IMR-90 (cell line): Measurements from ENCODE around the gene PELI1. TPM values are rescaled to one million over a fixed set of nuclear protein-coding genes. Genes with fewer than 3 reads are reported as not detected.
"Not testable (repeated sequence)": the region's sequence is repeated elsewhere in the genome, so short reads cannot be mapped to it uniquely, and the experiment has no call there.

Experiments used
- ATAC-seq: fragments of 200-7000 bp; cut with Tn5 transposase; 2 replicates; pipeline ENCODE4 v1.9.1; 2020; ENCODE audit warnings: low read depth, mild to moderate bottlenecking, moderate library complexity
- BruUV-seq: library from RNA; stranded (reverse); fragments of 400-500 nt; replicated peaks from 2 replicates; lab custom pipeline; 2021; lab: Mats Ljungman, UMichigan
- CTCF ChIA-PET: fragments of 300-600 bp; formaldehyde crosslinking; extraction: SDS; loops from one replicate; lab custom pipeline; 2021; ENCODE audit warnings: antibody characterized with exemption; lab: Yijun Ruan, JAX
- POLR2A ChIA-PET: fragments of 300-600 bp; sonication (Branson Sonifier 250); formaldehyde crosslinking; loops from one replicate; lab custom pipeline; 2022; ENCODE audit warnings: antibody characterized with exemption; ENCODE audit not compliant: unreplicated experiment; lab: Charles Lee
- DNase-seq: peaks from one replicate; pipeline ENCODE4 v3.0.0; 2013
- H2AFZ ChIP-seq: replicated peaks from 2 replicates; pipeline ENCODE3; 2013; ENCODE audit warnings: low read length, mild to moderate bottlenecking; ENCODE audit not compliant: poor library complexity
- H2AK5ac ChIP-seq: 2 replicates; pipeline ENCODE4 v1.6.1; 2013; ENCODE audit warnings: low read depth, low read length, inconsistent platforms
- H2AK9ac ChIP-seq: replicated peaks from 2 replicates; pipeline ENCODE3; 2013; ENCODE audit warnings: mild to moderate bottlenecking, low read depth, low read length, moderate library complexity; ENCODE audit not compliant: poor library complexity
- H2BK120ac ChIP-seq: 2 replicates; pipeline ENCODE4 v1.6.1; 2013; ENCODE audit warnings: low read depth, low read length, inconsistent platforms
- H2BK15ac ChIP-seq: 3 replicates; pipeline ENCODE4 v1.6.1; 2013; ENCODE audit warnings: low read depth, low read length, inconsistent platforms
- H2BK20ac ChIP-seq: 2 replicates; pipeline ENCODE4 v1.6.1; 2013; ENCODE audit warnings: low read depth, mild to moderate bottlenecking, inconsistent platforms, low read length, moderate library complexity
- H2BK5ac ChIP-seq: 2 replicates; pipeline ENCODE4 v1.6.1; 2013; ENCODE audit warnings: mild to moderate bottlenecking, low read depth, low read length, inconsistent platforms; ENCODE audit not compliant: poor library complexity, severe bottlenecking
- H3K14ac ChIP-seq: replicated peaks from 2 replicates; pipeline ENCODE4 v1.6.1; 2013; ENCODE audit warnings: low read depth, low read length, inconsistent platforms
- H3K18ac ChIP-seq: 2 replicates; pipeline ENCODE4 v1.6.1; 2013; ENCODE audit warnings: low read depth, low read length, control low read depth
- H3K23ac ChIP-seq: 2 replicates; pipeline ENCODE4 v1.6.1; 2013; ENCODE audit warnings: low read depth, low read length, inconsistent platforms
- H3K27ac ChIP-seq: 2 replicates; pipeline ENCODE4 v1.5.1; 2013; ENCODE audit warnings: mild to moderate bottlenecking, control low read depth, low read length; ENCODE audit not compliant: insufficient read depth
- H3K27me3 ChIP-seq: 2 replicates; pipeline ENCODE4 v1.6.1; 2013; ENCODE audit warnings: low read length; ENCODE audit not compliant: control insufficient read depth, insufficient read depth
- H3K36me3 ChIP-seq: 2 replicates; pipeline ENCODE4 v1.6.1; 2013; ENCODE audit warnings: low read length, mixed read lengths; ENCODE audit not compliant: control insufficient read depth, insufficient read depth
- H3K4ac ChIP-seq: 2 replicates; pipeline ENCODE4 v1.6.1; 2013; ENCODE audit warnings: low read depth, low read length, inconsistent platforms
- H3K4me1 ChIP-seq: 2 replicates; pipeline ENCODE4 v1.6.1; 2013; ENCODE audit warnings: low read length, mixed read lengths; ENCODE audit not compliant: control insufficient read depth, insufficient read depth
- H3K4me2 ChIP-seq: 2 replicates; pipeline ENCODE4 v1.6.1; 2013; ENCODE audit warnings: low read depth, mild to moderate bottlenecking, control low read depth, low read length, moderate library complexity
- H3K4me3 ChIP-seq: 2 replicates; pipeline ENCODE4 v1.5.1; 2013; ENCODE audit warnings: low read depth, mild to moderate bottlenecking, control low read depth, low read length, moderate library complexity; ENCODE audit not compliant: insufficient read depth
- H3K56ac ChIP-seq: 2 replicates; pipeline ENCODE4 v1.6.1; 2013; ENCODE audit warnings: low read length, inconsistent platforms; ENCODE audit not compliant: insufficient read depth; ENCODE audit errors: extremely low read depth
- H3K79me1 ChIP-seq, 2 experiments: 2 replicates each; pipeline ENCODE4 v1.6.1; 2013; ENCODE audit warnings: low read length in 2 of 2, inconsistent platforms in 1 of 2, low read depth in 1 of 2
- H3K9ac ChIP-seq: 2 replicates; pipeline ENCODE4 v1.6.1; 2013; ENCODE audit warnings: low read depth, low read length, control low read depth
- H3K9me1 ChIP-seq: 2 replicates; pipeline ENCODE4 v1.6.1; 2013; ENCODE audit warnings: low read length, inconsistent platforms; ENCODE audit not compliant: insufficient read depth
- H3K9me3 ChIP-seq: 2 replicates; pipeline ENCODE4 v1.6.1; 2013; ENCODE audit warnings: low read length; ENCODE audit not compliant: control insufficient read depth, insufficient read depth
- H4K20me1 ChIP-seq: 2 replicates; pipeline ENCODE4 v1.6.1; 2013; ENCODE audit warnings: low read length, inconsistent platforms; ENCODE audit not compliant: insufficient read depth
- H4K5ac ChIP-seq: 2 replicates; pipeline ENCODE4 v1.6.1; 2013; ENCODE audit warnings: mild to moderate bottlenecking, low read depth, low read length, control low read depth
- H4K8ac ChIP-seq, 2 experiments: 2 replicates each; pipeline ENCODE4 v1.6.1; 2013; ENCODE audit warnings: low read depth in 2 of 2, low read length in 2 of 2, control low read depth in 1 of 2, inconsistent platforms in 1 of 2
- H4K91ac ChIP-seq: 2 replicates; pipeline ENCODE4 v1.6.1; 2013; ENCODE audit warnings: low read depth, low read length, inconsistent platforms; ENCODE audit not compliant: insufficient read depth
- WGBS, 2 experiments: methylation state at CpG; one replicate each; pipeline versions ENCODE4 v1.1.5 to v1.1.7; 2013; ENCODE audit warnings: missing lambda C conversion rate in 2 of 2; ENCODE audit not compliant: insufficient read length in 1 of 2; ENCODE audit errors: extremely low coverage in 2 of 2; 5-methylcytosine and 5-hydroxymethylcytosine counted together
- dilution Hi-C: fragments of 300-500 bp; cut with HindIII; formaldehyde crosslinking; loops from one replicate; pipeline ENCODE4 v1.14.3; 2018; ENCODE audit warnings: low sequenced_read_pairs; ENCODE audit not compliant: unreplicated experiment
- in situ Hi-C: fragments of 300-500 bp; cut with MboI; formaldehyde crosslinking; loops from 3 replicates; pipeline ENCODE4 v1.14.3; 2019; ENCODE audit warnings: low sequenced_read_pairs, inconsistent platforms, mixed read lengths
- intact Hi-C: fragments of 100-400 bp; cut with micrococcal nuclease; formaldehyde crosslinking; loops from 2 replicates; pipeline ENCODE4 v1.10.0; 2022
- polyA plus RNA-seq, 3 experiments: library from polyadenylated mRNA; depleted of rRNA; stranded (reverse); fragments of >200 nt; gene quantifications; 2 replicates each; pipeline ENCODE4 v1.2.3, GENCODE V29; 2012; ENCODE audit warnings: low replicate concordance in 1 of 3
- total RNA-seq: library from RNA; depleted of rRNA; stranded (reverse); fragments of >200 nt; gene quantifications from 2 replicates; pipeline ENCODE4 v1.2.3, GENCODE V29; 2012

PELI1 gene
- total and polyA plus RNA-seq, 2 of the 4 experiments (the other 2 are of a cell fraction) = 2.2 to 2.5 TPM

GRCh38 chr2:64102736-64103135 is 41.5 kb downstream of the PELI1 start:
- H2BK5ac ChIP-seq, H3K4ac ChIP-seq, in situ Hi-C loops, H3K27me3 ChIP-seq, H2AFZ ChIP-seq, H4K20me1 ChIP-seq, H2BK20ac ChIP-seq, H3K23ac ChIP-seq, CTCF ChIA-PET, H3K18ac ChIP-seq, H3K9me3 ChIP-seq, H4K5ac ChIP-seq, H3K27ac ChIP-seq, H2BK120ac ChIP-seq, H2AK9ac ChIP-seq, DNase-seq, H3K56ac ChIP-seq, H3K9ac ChIP-seq, H3K14ac ChIP-seq, H3K36me3 ChIP-seq, H2AK5ac ChIP-seq, BruUV-seq, H2BK15ac ChIP-seq, POLR2A ChIA-PET, H4K91ac ChIP-seq, ATAC-seq, H3K9me1 ChIP-seq, H3K4me3 ChIP-seq, dilution Hi-C loops, H3K4me2 ChIP-seq, H4K8ac ChIP-seq, intact Hi-C loops, H3K4me1 ChIP-seq, H3K79me1 ChIP-seq: not testable (repeated sequence)
- WGBS, 2 experiments = 84% methylated on average over 2 of the region's 7 CpGs; no CpG with 5 or more reads in 1 of the 2 experiments
